ENCODE data around the gene PIGU. TPM values are rescaled to one million over a fixed set of nuclear protein-coding genes. Genes with fewer than 3 reads are reported as not detected.
"Not testable (repeated sequence)": the region's sequence is repeated elsewhere in the genome, so short reads cannot be mapped to it uniquely, and the experiment has no call there.

Gene PIGU
- total RNA-seq, 1 donor: 13.0 TPM

DNA sequence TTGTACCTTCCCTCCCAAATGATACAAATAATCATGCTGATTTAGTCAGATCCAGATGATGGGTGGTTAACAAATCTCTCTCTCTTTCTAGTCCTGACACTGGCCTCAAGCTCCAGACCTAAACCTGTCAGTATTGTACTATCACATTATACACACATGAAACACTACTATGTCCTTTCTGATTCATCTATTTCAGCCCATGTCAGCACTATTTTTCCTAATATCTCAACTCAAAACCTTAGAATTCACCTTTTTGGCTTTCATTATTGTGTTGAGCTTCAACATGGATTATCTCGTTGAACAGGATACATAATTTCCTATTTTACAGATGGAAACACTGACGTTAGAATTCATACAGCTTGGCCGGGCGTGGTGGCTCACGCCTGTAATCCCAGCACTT, 3.5 kb downstream of the PIGU start:
- DNase-seq (ENCODE audit: low read depth): no peak
- TF ChIP-seq, protein P1, sequence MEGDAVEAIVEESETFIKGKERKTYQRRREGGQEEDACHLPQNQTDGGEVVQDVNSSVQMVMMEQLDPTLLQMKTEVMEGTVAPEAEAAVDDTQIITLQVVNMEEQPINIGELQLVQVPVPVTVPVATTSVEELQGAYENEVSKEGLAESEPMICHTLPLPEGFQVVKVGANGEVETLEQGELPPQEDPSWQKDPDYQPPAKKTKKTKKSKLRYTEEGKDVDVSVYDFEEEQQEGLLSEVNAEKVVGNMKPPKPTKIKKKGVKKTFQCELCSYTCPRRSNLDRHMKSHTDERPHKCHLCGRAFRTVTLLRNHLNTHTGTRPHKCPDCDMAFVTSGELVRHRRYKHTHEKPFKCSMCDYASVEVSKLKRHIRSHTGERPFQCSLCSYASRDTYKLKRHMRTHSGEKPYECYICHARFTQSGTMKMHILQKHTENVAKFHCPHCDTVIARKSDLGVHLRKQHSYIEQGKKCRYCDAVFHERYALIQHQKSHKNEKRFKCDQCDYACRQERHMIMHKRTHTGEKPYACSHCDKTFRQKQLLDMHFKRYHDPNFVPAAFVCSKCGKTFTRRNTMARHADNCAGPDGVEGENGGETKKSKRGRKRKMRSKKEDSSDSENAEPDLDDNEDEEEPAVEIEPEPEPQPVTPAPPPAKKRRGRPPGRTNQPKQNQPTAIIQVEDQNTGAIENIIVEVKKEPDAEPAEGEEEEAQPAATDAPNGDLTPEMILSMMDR (IDR thresholded peaks at IDR 0.05; ENCODE audit: insufficient read depth, low read depth, low read length): no peak
- H3K4me3 ChIP-seq (ENCODE audit: low read depth, low read length): no peak overlapping the region

DNA sequence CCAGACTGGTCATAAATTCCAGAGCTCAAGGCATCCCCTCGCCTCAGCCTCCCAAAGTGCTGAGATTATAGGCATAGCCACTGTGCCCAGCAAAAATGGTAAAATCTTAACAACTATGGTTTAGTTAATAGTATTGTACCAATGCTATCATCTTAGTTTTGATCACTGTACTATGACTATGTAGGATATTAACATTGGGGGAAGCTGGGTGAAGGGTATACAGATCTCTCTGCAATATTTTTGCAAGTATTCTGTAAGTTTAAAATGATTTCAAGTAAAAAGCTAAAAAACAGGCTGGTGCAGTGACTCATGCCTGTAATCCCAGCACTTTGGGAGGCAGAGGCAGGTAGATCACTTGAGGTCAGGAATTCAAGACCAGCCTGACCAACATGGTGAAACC, 7.8 kb downstream of the PIGU start:
- no peak for DNase-seq (ENCODE audit: low read depth)
- TF ChIP-seq, protein P1 (IDR thresholded peaks at IDR 0.05; ENCODE audit: insufficient read depth, low read depth, low read length): no peak
- H3K4me3 ChIP-seq (ENCODE audit: low read depth, low read length): no peak overlapping the region

DNA sequence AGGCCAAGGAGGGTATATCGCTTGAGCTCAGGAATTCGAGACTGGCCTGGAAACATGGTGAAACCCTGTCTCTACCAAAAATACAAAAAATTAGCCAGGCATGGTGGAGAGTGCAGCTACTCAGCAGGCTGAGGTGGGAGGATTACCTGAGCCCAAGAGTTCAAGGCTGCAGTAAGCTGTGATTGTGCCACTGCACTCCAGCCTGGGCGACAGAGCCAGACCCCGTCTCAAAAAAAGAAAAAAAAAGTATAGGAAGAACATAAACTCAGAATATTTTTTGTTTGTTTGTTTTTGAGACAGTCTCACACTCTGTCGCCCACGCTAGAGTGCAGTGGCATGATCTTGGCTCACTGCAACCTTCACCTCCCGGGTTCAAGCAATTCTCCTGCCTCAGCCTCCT, 12.1 kb downstream of the PIGU start:
- H3K4me3 ChIP-seq (ENCODE audit: low read depth, low read length); DNase-seq (ENCODE audit: low read depth): not testable (repeated sequence)

DNA sequence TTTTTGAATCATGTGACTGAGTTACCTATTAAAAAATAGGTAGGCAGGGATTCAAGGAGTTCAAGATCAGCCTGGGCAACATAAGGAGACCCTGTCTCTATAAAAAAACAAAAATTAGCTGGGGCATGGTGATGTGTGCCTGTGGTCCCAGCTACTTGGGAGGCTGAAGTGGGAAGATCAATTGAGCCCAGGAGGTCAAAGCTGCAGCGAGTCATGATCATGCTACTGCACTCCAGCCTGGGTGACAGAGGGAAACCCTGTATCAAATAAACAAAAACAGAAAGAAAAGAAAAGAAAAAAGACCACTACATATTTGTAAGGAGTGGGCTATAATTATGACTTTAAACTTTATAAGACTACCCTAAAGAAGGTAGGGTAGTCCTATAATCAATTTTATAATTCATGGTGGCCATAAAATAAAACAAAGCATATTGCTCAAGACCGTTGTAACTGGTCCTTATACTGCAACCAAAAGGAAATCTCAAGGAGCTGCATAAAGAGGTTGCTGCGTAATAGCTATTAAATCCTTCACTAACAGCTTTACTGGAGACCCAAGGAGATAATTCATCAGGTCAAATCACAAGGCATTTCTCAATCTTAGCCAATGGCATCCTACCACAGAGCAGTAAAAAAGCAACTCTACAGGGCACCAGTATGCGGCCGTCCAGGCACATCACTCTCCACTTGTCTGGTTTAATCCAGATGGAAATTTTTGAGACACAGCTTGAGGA, 13.5 kb downstream of the PIGU start:
- H3K4me3 ChIP-seq (ENCODE audit: low read depth, low read length): no peak overlapping the region
- DNase-seq (ENCODE audit: low read depth): peak; percentile 90
- TF ChIP-seq, protein P1 (IDR thresholded peaks at IDR 0.05; ENCODE audit: insufficient read depth, low read depth, low read length): no peak

DNA sequence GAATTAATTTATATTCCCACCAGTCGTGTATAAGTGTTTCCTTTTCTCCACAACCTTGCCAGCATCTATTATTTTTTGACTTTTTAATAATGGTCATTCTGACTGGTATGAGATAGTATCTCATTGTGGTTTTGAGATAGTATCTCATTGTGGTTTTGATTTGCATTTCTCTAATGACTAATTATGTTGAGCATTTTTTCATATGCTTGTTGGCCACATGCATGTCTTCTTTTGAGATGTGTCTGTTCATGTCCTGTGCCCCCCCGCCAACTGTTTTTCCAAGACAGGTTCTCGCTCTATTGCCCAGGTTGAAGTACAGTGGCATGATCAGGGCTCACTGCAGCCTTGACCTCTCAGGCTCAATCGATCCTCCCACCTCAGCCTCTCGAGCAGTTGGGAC, 15.1 kb downstream of the PIGU start:
- not testable (repeated sequence) for H3K4me3 ChIP-seq (ENCODE audit: low read depth, low read length)
- DNase-seq (ENCODE audit: low read depth): peak; percentile 25

DNA sequence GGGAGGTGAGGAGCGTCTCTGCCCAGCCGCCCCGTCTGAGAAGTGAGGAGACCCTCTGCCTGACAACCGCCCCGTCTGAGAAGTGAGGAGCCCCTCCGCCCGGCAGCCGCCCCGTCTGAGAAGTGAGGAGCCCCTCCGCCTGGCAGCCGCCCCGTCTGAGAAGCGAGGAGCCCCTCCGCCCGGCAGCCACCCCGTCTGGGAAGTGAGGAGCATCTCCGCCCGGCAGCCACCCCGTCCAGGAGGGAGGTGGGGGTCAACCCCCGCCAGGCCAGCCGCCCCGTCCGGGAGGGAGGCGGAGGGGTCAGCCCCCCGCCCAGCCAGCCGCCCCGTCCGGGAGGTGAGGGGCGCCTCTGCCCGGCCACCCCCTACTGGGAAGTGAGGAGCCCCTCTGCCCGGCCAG, 18.2 kb downstream of the PIGU start:
- not testable (repeated sequence) for DNase-seq (ENCODE audit: low read depth); H3K4me3 ChIP-seq (ENCODE audit: low read depth, low read length)

DNA sequence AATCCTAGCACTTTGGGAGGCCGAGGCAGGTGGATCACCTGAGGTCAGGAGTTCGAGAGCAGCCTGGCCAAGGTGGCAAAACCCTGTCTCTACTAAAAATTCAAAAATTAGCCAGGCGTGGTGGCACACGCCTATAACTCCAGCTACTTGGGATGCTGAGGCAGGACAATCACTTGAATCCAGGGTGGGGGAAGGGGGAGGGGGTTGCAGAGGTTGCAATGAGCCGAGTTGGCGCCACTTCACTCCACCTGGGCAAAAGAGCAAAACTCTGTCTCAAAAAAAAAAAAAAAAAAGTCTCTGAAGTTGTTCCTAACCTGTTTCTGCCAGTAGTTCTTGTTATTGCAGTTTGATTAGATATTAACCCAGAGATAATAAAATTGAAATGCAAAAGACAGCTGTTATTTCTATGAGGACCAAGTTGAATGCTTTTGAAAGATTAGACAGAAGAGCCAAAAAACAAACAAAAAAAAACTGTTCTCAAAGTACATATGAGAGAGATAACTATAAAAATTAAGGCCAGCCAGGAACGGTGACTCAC, 22.6 kb downstream of the PIGU start:
- no peak overlapping the region for H3K4me3 ChIP-seq (ENCODE audit: low read depth, low read length)
- TF ChIP-seq, protein P1 (IDR thresholded peaks at IDR 0.05; ENCODE audit: insufficient read depth, low read depth, low read length): no peak
- DNase-seq (ENCODE audit: low read depth): no peak

DNA sequence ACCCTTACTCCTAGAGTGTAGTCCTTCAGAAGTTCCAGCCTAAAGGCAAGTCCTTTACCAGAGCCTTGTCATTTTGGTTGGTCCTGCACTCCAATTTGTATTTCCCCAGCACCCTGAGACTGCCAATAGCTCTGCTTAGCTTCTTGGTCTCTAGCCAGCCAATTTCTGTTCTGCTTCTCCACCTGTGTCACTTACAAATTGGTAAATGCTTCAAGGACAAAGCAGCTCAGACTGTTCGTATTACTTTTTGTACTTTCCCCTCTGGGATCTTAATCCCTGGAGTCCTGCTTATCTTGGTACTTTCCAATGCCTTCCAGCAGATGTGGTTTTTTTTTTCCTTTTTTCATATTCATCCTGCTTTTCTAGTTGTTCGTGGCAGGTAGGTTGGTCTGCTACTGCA, 25.7 kb downstream of the PIGU start:
- no peak for DNase-seq (ENCODE audit: low read depth)
- H3K4me3 ChIP-seq (ENCODE audit: low read depth, low read length): no peak overlapping the region
- TF ChIP-seq, protein P1 (IDR thresholded peaks at IDR 0.05; ENCODE audit: insufficient read depth, low read depth, low read length): no peak

All from fibroblast of villous mesenchyme (primary cell).